ENCODE measurements around the gene BIN2.

- TF ChIP-seq TRIM28 (IDR thresholded peaks at IDR 0.05) = no peak
- no peak for TF ChIP-seq SIN3A (IDR thresholded peaks at IDR 0.05; ENCODE audit: borderline replicate concordance in 2 of 2, control insufficient read depth in 1 of 2, low read depth in 2 of 2, low read length in 2 of 2)
- TF ChIP-seq FOXJ3 (CRISPR knock-in tag; IDR thresholded peaks at IDR 0.05) = no peak
- no peak for TF ChIP-seq POLR2A (conservative IDR thresholded peaks at IDR 0.05)
- no peak for TF ChIP-seq USF2 (CRISPR knock-in tag; IDR thresholded peaks at IDR 0.05)
- TF ChIP-seq, protein P1, sequence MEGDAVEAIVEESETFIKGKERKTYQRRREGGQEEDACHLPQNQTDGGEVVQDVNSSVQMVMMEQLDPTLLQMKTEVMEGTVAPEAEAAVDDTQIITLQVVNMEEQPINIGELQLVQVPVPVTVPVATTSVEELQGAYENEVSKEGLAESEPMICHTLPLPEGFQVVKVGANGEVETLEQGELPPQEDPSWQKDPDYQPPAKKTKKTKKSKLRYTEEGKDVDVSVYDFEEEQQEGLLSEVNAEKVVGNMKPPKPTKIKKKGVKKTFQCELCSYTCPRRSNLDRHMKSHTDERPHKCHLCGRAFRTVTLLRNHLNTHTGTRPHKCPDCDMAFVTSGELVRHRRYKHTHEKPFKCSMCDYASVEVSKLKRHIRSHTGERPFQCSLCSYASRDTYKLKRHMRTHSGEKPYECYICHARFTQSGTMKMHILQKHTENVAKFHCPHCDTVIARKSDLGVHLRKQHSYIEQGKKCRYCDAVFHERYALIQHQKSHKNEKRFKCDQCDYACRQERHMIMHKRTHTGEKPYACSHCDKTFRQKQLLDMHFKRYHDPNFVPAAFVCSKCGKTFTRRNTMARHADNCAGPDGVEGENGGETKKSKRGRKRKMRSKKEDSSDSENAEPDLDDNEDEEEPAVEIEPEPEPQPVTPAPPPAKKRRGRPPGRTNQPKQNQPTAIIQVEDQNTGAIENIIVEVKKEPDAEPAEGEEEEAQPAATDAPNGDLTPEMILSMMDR (IDR thresholded peaks at IDR 0.05 in 2 of 3, conservative IDR thresholded peaks at IDR 0.05 in 1 of 3; ENCODE audit: insufficient read depth in 2 of 3, low read depth in 1 of 3, low read length in 3 of 3) = no peak
- TF ChIP-seq CAMTA2 (CRISPR knock-in tag; conservative IDR thresholded peaks at IDR 0.05) = no peak
Measured at GRCh38 chr12:51361161-51362016, 37.4 kb upstream of the BIN2 start.

Measured in K562 (cell line).